GM21360 (cell line): ENCODE data around the gene BICC1.

Experiments used
- ATAC-seq: cut with Tn5 transposase; IDR thresholded peaks from one replicate; pipeline ENCODE4 v1.9.1; 2021; ENCODE audit warnings: mild to moderate bottlenecking, moderate library complexity; ENCODE audit not compliant: unreplicated experiment

The BICC1 gene

GRCh38 chr10:58740620-58741369 lies 228.1 kb downstream of the BICC1 start:
- no peak for ATAC-seq

- no peak for ATAC-seq
Measured at GRCh38 chr10:58741673-58742072, 229.0 kb downstream of the BICC1 start.

DNA sequence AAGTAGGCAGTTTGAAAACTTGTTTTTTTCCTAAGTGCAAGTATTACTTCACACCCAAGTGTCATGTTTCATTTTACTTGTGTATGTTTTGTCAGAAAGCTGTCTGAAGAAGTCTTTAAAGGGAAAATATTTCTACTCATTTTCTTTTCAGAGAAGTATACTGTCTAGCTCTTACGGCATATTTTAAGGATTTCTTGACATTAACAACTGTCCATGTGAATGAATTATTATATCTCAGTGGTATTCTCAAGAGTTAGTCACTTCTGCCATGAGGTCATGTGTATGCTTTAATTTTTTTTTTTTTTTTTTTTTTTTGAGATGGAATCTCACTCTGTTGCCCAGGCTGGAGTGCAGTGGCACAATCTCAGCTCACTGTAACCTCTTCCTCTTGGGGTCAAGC lies 229.5 kb downstream of the BICC1 start:
- ATAC-seq, result no peak

DNA sequence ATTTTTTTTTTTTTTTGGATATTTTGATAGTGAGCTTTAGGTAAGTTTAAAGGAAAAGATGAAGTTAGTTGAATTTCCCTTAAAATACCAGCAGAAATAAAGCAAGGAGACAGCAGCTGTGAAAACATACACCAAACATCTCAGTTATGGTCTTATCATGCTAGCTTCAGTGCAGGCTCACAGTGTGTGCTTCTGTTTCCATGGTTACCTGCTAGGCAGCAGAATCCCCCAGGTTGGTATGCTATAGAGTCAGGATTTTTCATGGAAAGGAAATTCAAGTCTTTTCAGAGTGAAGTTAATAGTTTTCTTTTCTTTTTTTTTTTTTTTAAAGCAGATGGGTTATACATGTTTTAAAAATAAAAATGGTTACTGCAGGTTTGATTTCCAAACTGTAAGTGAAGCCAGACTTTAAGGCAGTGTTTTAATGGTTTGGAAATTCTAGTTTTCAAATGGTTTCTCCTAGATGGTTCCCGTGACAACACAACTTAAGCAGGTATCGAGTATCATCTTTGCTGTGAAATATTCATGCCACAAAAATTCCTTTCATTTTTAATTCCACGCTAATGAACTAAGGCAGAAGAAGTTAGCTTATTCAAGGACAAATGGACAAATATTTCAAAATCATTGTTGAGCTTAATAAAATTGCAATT lies 230.9 kb downstream of the BICC1 start:
- no peak for ATAC-seq

- no peak for ATAC-seq
Measured at GRCh38 chr10:58746474-58747185, 234.0 kb downstream of the BICC1 start.

DNA sequence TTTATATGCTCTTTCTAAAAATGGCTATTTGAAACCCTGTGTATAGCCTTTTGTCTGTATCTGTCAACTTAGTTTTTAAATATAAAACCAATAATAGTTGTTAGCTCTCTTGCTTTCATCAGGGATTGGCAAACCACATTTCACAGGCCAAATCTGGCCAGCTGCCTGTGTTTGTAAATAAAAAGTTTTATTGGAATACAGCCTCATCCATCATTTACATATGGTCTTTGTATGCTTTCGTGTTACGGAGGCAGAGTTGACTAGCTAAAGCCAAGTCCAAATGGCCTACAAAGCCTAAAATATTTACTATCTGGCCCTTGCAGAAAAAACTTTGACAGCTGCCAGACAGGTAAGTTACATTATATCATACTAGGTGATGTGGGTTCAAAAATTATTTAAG lies 235.0 kb downstream of the BICC1 start:
- ATAC-seq, result no peak

GRCh38 chr10:58752665-58753064 lies 240.0 kb downstream of the BICC1 start:
- no peak for ATAC-seq

DNA sequence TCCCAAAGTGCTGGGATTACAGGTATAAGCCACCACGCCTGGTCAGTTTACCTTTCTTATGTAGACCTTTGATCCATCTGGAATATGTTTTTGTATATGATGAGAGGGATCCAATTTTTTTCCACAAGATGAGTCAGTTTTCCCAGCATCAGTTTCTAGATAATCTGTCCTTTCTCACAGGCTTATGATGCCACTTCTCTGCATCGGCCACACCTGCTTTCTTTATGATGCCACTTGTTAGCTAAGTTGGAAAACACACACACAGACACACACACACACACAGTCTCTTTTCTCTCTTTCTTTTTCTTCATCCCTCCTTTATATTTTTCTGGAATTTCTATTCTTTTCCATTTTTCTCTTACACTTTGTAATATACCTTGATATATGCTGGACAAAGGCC lies 240.8 kb downstream of the BICC1 start:
- ATAC-seq, result no peak

DNA sequence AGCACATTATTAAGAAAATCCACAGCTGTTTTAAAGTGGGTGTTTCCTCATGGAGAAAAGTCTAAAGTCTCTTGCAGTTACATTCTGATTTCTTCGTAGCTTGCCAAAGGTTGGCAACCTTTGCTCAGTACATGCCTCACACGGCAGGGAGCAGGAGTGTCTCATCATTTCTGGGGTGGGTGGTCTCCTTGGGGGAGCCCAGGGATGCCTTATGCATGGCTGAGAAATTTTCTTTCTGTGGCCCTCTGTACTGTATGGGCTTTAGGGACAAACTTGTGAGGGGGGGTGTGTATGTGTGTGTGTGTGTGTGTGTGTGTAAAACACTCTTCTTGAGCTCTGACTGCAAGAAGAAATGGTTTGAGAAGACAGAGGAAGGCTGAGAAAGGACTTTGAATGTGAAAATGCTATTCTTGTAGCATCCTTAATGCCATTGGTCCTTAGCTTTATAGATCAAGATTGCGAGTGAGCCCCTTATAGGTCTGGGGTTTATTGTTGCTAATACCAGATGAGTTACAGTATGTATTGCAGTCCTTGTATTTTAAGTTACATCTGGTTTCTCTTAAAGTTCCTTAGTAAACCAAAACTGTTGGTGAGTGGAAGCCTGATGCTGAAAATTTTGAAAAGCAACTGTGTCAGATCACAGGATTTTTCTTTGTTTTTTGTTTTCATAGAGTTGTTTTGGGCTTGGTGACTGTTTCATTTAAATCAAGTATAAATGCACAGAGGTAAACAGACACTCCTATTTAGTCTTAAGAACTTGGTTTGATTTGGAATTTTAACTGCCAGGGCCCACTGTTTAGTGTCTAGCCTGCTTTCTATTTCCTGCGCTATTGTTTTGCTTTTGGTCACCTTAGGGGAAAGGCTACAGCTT lies 242.0 kb downstream of the BICC1 start:
- no peak for ATAC-seq

DNA sequence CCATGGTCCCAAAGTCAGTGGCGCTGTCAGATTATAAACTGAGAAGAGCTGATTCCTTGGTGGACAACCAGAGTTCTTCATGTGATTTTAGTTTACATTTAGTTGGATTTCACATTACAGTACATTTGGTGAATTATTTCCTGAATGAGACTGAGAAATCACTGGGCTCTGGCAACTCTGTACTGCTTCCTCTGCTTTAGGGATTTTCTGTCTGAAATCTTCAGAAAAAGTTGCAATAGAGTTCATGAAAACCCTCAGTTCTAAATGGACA lies 242.6 kb downstream of the BICC1 start:
- no peak for ATAC-seq

GRCh38 chr10:58755677-58756076 lies 243.0 kb downstream of the BICC1 start:
- no peak for ATAC-seq

GRCh38 chr10:58756130-58756719 lies 243.6 kb downstream of the BICC1 start:
- ATAC-seq, result no peak

DNA sequence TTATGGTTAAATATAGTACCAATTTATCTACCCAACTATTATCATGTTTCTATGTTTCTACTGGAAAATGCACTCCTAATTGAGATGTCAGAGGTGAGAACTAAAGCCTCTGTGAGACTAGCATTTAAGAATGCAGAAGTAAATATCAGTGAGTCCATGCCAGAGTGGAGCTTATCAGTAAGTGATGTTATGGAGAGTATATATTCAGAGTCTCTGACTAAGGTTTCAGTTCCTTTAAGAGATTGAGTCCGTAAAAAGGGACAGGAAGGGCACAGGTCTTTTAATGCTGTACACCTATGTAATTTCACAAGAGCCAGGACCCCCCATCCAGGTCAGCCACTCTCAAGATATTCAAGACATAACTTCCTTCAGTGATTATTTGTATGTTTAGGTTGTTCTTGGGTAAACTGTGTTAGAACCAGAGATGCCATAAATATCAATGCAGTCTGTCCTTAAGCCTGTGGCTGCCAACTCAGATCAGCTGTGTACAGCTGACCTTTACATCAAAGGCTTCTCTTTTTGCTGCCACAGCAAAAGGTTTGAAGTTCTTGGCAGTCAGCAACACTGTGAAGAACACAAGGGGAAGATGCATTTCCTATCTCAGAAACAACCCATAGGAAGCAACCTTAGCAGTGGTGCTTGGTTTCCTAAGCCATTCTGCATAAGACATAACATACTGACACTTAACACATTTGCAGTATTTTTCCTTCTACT lies 244.8 kb downstream of the BICC1 start:
- no peak for ATAC-seq

DNA sequence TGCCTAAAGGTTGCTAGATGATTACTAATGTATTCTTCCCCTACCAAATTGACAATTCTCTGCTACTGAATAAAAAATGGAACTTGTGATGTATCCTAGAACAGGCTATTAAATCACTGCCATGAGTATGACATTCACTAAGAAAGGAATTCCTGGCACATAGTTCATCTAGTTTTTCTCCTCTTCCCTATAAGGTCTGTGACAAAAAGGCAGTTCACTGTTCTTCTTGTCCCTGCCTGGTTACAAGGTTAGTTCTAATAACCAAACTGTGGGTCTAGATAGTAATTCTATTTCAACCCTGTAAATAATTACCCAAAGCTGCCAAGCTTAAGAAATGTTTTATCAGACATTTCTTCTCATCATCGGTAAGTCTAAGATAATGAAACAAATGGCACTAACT lies 245.6 kb downstream of the BICC1 start:
- no peak for ATAC-seq

- ATAC-seq, result no peak
Measured at GRCh38 chr10:58764087-58764747, 251.5 kb downstream of the BICC1 start.

GRCh38 chr10:58765910-58766309 lies 253.2 kb downstream of the BICC1 start:
- no peak for ATAC-seq

- no peak for ATAC-seq
Measured at GRCh38 chr10:58767652-58768051, 255.0 kb downstream of the BICC1 start.

- ATAC-seq, result no peak
Measured at GRCh38 chr10:58771863-58772262, 259.2 kb downstream of the BICC1 start.

DNA sequence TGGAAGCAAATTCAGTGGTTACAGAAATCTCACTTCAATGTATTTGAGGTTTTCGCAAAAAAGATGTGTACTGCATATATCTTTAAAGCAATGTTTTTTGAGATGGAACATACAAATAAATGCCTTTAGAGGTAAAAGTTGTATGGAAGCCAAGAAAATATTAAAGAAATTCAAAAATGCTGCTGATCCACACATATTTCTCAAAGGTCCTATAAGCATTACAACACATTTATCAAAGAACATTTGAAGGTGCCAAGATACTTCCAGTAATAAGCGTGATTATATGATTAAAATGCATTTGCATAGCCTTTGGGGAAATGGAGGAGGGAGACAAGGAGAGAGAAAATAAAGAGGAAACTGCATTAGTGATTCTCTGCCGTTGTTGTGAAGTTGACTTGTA lies 260.1 kb downstream of the BICC1 start:
- ATAC-seq, result no peak

GRCh38 chr10:58773341-58773740 lies 260.7 kb downstream of the BICC1 start:
- ATAC-seq, result no peak
